Psoas muscle (tissue), 8 donors: ENCODE measurements around the gene RSPH6A. TPM values are rescaled to one million over a fixed set of nuclear protein-coding genes. Genes with fewer than 3 reads are reported as not detected.
"Not testable (repeated sequence)": the region's sequence is repeated elsewhere in the genome, so short reads cannot be mapped to it uniquely, and the experiment has no call there.

Source experiments
- ATAC-seq, 4 donors: fragments of 200-7000 bp; cut with Tn5 transposase; one replicate each; pipeline ENCODE4 v1.9.1; 2020; ENCODE audit warnings: moderate library complexity in 3 of 4, mild to moderate bottlenecking in 2 of 4
- DNase-seq, 2 donors: peaks; one replicate each; pipeline ENCODE4 v3.0.0-alpha.2; 2020
- H3K27ac ChIP-seq: fragments of 200-600 bp; one replicate; pipeline ENCODE4 v1.8.0; 2022
- H3K27me3 ChIP-seq, 3 donors: fragments of 200-600 bp in 1 of 3; one replicate each; pipeline versions ENCODE4 v1.6.1 to v1.8.0; 2013 to 2022; ENCODE audit warnings: low read length in 2 of 3, mild to moderate bottlenecking in 2 of 3, moderate library complexity in 1 of 3; ENCODE audit not compliant: insufficient read depth in 3 of 3
- H3K36me3 ChIP-seq, 2 donors: fragments of 200-600 bp in 1 of 2; one replicate each; pipeline versions ENCODE4 v1.6.1 to v1.8.0; 2013 to 2022; ENCODE audit warnings: low read depth in 1 of 2, mild to moderate bottlenecking in 1 of 2, moderate library complexity in 1 of 2; ENCODE audit not compliant: insufficient read depth in 1 of 2
- H3K4me1 ChIP-seq: fragments of 200-600 bp; one replicate; pipeline ENCODE4 v1.8.0; 2022
- H3K4me3 ChIP-seq: fragments of 200-600 bp; one replicate; pipeline ENCODE4 v1.8.0; 2022; ENCODE audit warnings: mild to moderate bottlenecking
- H3K9me3 ChIP-seq: fragments of 200-600 bp; one replicate; pipeline ENCODE4 v1.8.0; 2022
- CTCF ChIP-seq: fragments of 200-600 bp; IDR thresholded peaks from one replicate; pipeline ENCODE4 v1.8.0; 2022; ENCODE audit warnings: antibody characterized with exemption
- WGBS, 3 donors: extraction: QIAGEN DNeasy Blood & Tissue Kit; methylation state at CpG; one replicate each; pipeline versions ENCODE4 v1.1.6 to v1.1.7; 2013; 5-methylcytosine and 5-hydroxymethylcytosine counted together
- intact Hi-C, 2 donors: fragments of 100-400 bp; cut with DNase I; formaldehyde crosslinking; loops; one replicate each; pipeline versions ENCODE4 v1.11.0 to v1.14.2; 2022
- polyA plus RNA-seq, 3 donors: library from polyadenylated mRNA; stranded (reverse); fragments of 200-250 nt; gene quantifications; one replicate each; pipeline ENCODE4 v1.2.3, GENCODE V29; 2013
- total RNA-seq, 4 donors: library from RNA; stranded (reverse); fragmentation: NEBNext Ultra II Directional in 2 of 4; extraction: Animal tissue kit (Norgen Biotek cat#: 25700) in 2 of 4; gene quantifications; one replicate each; pipeline versions ENCODE4 v1.2.1 to v1.2.4, GENCODE V29; 2021 to 2023
- donor health status: healthy with polysubstance abuse.
- donor health status: DM: no; HTN: no; CAD: no; lungs with moderate emphysema.
- donor health status: Bipolar disorder and iron deficiency.
- donor health status: healthy.
- donor health status: DM: yes; HTN: yes; CAD: no.
- donor health status: DM: no; HTN: no; CAD: no.
- donor health status: DM: no; HTN: no; CAD: no.
- donor health status: DM: yes; HTN: yes; CAD: no.

The RSPH6A gene
- total and polyA plus RNA-seq, 7 donors, result 0.03 to 0.15 (median 0.09) TPM; not detected in 3

- no peak for DNase-seq
- H3K27me3 ChIP-seq, result no peaks in the 10 kb centered on the region
- H3K4me3 ChIP-seq, result no peak overlapping the region
- H3K9me3 ChIP-seq, result no peaks in the 10 kb centered on the region
- H3K36me3 ChIP-seq, result no peaks in the 10 kb centered on the region
- H3K27ac ChIP-seq, result no peak overlapping the region
- TF ChIP-seq CTCF, result no peak
- WGBS, 3 donors, result 78 to 87% (median 78%) methylated on average over 9 of the region's 9 CpGs
- peaks cover 2% of the 10 kb centered on the region for H3K4me1 ChIP-seq
- no peak for ATAC-seq
- intact Hi-C loops, result no loop called here
These were observed 56.2 kb downstream of the RSPH6A start for GRCh38 chr19:45758921-45759320.

- H3K27me3 ChIP-seq, result no peaks in the 10 kb centered on the region
- 78 to 82% (median 80%) methylated on average over 9 of the region's 9 CpGs for WGBS, 3 donors
- no peak overlapping the region for H3K27ac ChIP-seq
- no peak overlapping the region for H3K4me3 ChIP-seq
- DNase-seq, result no peak
- TF ChIP-seq CTCF, result no peak
- no peaks in the 10 kb centered on the region for H3K36me3 ChIP-seq
- no peak for ATAC-seq
- intact Hi-C loops, result no loop called here
- no peaks in the 10 kb centered on the region for H3K9me3 ChIP-seq
- H3K4me1 ChIP-seq, result no peaks in the 10 kb centered on the region
These were observed 57.4 kb downstream of the RSPH6A start for GRCh38 chr19:45757695-45758094.

GRCh38 chr19:45754323-45754722 lies 60.8 kb downstream of the RSPH6A start:
- DNase-seq (no peak), ATAC-seq (no peak)
- H3K27me3 ChIP-seq, result no peaks in the 10 kb centered on the region
- H3K4me1 ChIP-seq, result no peaks in the 10 kb centered on the region
- intact Hi-C loops, result no loop called here
- H3K9me3 ChIP-seq, result no peaks in the 10 kb centered on the region
- H3K4me3 ChIP-seq, result no peak overlapping the region
- whole genome bisulfite sequencing, 3 donors, result 91 to 97% (median 92%) methylated on average over 8 of the region's 8 CpGs
- H3K36me3 ChIP-seq, result no peaks in the 10 kb centered on the region
- no peak overlapping the region for H3K27ac ChIP-seq
- TF ChIP-seq CTCF, result no peak

- DNase-seq (no peak), ATAC-seq (no peak)
- no peak for TF ChIP-seq CTCF
- Histone ChIP-seq H3K36me3 (no peaks in the 10 kb centered on the region), H3K9me3 (no peaks in the 10 kb centered on the region), H3K4me1 (no peaks in the 10 kb centered on the region), H3K4me3 (no peak overlapping the region), H3K27me3 (no peaks in the 10 kb centered on the region), H3K27ac (no peak overlapping the region)
- intact Hi-C loops, result no loop called here
- WGBS, 3 donors, result 69 to 71% (median 70%) methylated on average over 6 of the region's 6 CpGs
These were observed 61.6 kb downstream of the RSPH6A start for GRCh38 chr19:45753548-45753947.

GRCh38 chr19:45752639-45753038 lies 62.5 kb downstream of the RSPH6A start:
- H3K36me3 ChIP-seq, result no peaks in the 10 kb centered on the region
- no peak overlapping the region for H3K4me3 ChIP-seq
- no peak for TF ChIP-seq CTCF
- no peaks in the 10 kb centered on the region for H3K27me3 ChIP-seq
- no peak for DNase-seq
- no peak for ATAC-seq
- intact Hi-C loops, result no loop called here
- no peaks in the 10 kb centered on the region for H3K9me3 ChIP-seq
- WGBS, 3 donors, result 93 to 94% (median 93%) methylated on average over 12 of the region's 12 CpGs
- no peak overlapping the region for H3K27ac ChIP-seq
- no peaks in the 10 kb centered on the region for H3K4me1 ChIP-seq

- intact Hi-C loops, H3K27me3 ChIP-seq, H3K9me3 ChIP-seq, H3K4me1 ChIP-seq, ATAC-seq, DNase-seq, H3K27ac ChIP-seq, H3K4me3 ChIP-seq, H3K36me3 ChIP-seq: not testable (repeated sequence)
- 88 to 89% (median 89%) methylated on average over 10 of the region's 10 CpGs for WGBS, 3 donors
These were observed 63.6 kb downstream of the RSPH6A start for GRCh38 chr19:45751483-45751882.
